SU-DHL-6 (cell line): Measurements from ENCODE around the gene TCF4.

Experiments
- CTCF ChIP-seq: fragments of 200-600 bp; sonication (generic); IDR thresholded peaks from one replicate; pipeline ENCODE4 v1.5.1; 2017; ENCODE audit warnings: antibody characterized with exemption, mild to moderate bottlenecking, low read length, moderate library complexity; ENCODE audit not compliant: insufficient read depth, poor library complexity, severe bottlenecking
- EZH2phosphoT487 ChIP-seq: fragments of 200-600 bp; sonication (generic), shearing (Covaris generic); conservative IDR thresholded peaks from 2 replicates; pipeline ENCODE4 v1.6.1; 2018; ENCODE audit warnings: mild to moderate bottlenecking, antibody characterized with exemption, low read length, moderate library complexity, mixed read lengths

- no peak for TF ChIP-seq CTCF
- no peak for TF ChIP-seq EZH2phosphoT487
These were observed 277.8 kb downstream of the TCF4 start for GRCh38 chr18:55310044-55310676.
